ENCODE data around the gene ADGRE1.

ADGRE1 gene

GRCh38 chr19:6948884-6949283 is 61.5 kb downstream of the ADGRE1 start:
- Histone ChIP-seq H3K9me3 (ENCODE audit: low read length) (0 out of 2 replicates have a peak, but pooled peaks cover 2% of the 10 kb centered on the region), H3K27me3 (ENCODE audit: insufficient read depth, low read length) (no peaks in the 10 kb centered on the region), H3K4me2 (ENCODE audit: low read length) (no peak overlapping the region), H3K79me2 (ENCODE audit: insufficient read depth, low read length) (no peaks in the 10 kb centered on the region), H2AFZ (ENCODE audit: low read length) (no peak overlapping the region), H3F3A (ENCODE audit: insufficient read depth, low read length) (no peaks in the 10 kb centered on the region), H3K36me3 (ENCODE audit: insufficient read depth, low read length) (no peaks in the 10 kb centered on the region), H3K9ac (ENCODE audit: low read length) (no peak overlapping the region), H4K20me1 (ENCODE audit: insufficient read depth, low read length) (no peaks in the 10 kb centered on the region), H3K4me1 (ENCODE audit: insufficient read depth, low read length, severe bottlenecking) (no peaks in the 10 kb centered on the region), H3K27ac (ENCODE audit: low read depth, low read length, poor library complexity, severe bottlenecking) (no peak overlapping the region), H3K4me3 (ENCODE audit: low read depth, low read length, poor library complexity, severe bottlenecking) (no peak overlapping the region), H3K9me2 (ENCODE audit: low read depth, low read length) (no peaks in the 10 kb centered on the region)
- no peak for TF ChIP-seq CTCF (IDR thresholded peaks at IDR 0.05; ENCODE audit: low read length)
- TF ChIP-seq EZH2 (IDR thresholded peaks at IDR 0.05; ENCODE audit: borderline replicate concordance, low read length), result no peak

DNA sequence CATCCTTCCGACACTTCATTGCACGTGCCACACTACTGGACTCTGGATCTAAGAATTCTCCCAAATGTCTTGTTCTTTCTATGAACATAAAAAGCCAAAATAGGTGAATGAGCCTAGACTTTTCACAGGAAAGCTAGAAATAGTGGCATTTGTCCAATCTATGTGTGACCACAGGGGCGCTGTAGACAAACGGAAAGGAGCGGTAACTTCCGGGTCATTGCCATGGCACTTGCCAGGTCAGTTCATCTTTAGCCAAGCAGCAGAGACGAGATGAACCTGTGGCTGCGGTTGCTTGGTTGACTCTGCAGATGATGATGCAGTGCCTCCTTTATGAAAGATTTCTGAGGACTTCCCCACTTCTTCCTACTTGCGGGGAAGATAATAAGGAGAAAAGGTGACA is 65.6 kb downstream of the ADGRE1 start:
- H4K20me1 ChIP-seq (ENCODE audit: insufficient read depth, low read length), result no peaks in the 10 kb centered on the region
- H3K9me2 ChIP-seq (ENCODE audit: low read depth, low read length), result no peaks in the 10 kb centered on the region
- H2AFZ ChIP-seq (ENCODE audit: low read length), result no peak overlapping the region
- no peak overlapping the region for H3K4me2 ChIP-seq (ENCODE audit: low read length)
- no peaks in the 10 kb centered on the region for H3K27me3 ChIP-seq (ENCODE audit: insufficient read depth, low read length)
- H3K4me3 ChIP-seq (ENCODE audit: low read depth, low read length, poor library complexity, severe bottlenecking), result no peak overlapping the region
- H3F3A ChIP-seq (ENCODE audit: insufficient read depth, low read length), result no peaks in the 10 kb centered on the region
- H3K4me1 ChIP-seq (ENCODE audit: insufficient read depth, low read length, severe bottlenecking), result no peaks in the 10 kb centered on the region
- no peak overlapping the region for H3K27ac ChIP-seq (ENCODE audit: low read depth, low read length, poor library complexity, severe bottlenecking)
- no peaks in the 10 kb centered on the region for H3K36me3 ChIP-seq (ENCODE audit: insufficient read depth, low read length)
- TF ChIP-seq CTCF (IDR thresholded peaks at IDR 0.05; ENCODE audit: low read length), result no peak
- TF ChIP-seq EZH2 (IDR thresholded peaks at IDR 0.05; ENCODE audit: borderline replicate concordance, low read length), result no peak
- 0 out of 2 replicates have a peak, but pooled peaks cover 2% of the 10 kb centered on the region for H3K9me3 ChIP-seq (ENCODE audit: low read length)
- H3K9ac ChIP-seq (ENCODE audit: low read length), result no peak overlapping the region
- H3K79me2 ChIP-seq (ENCODE audit: insufficient read depth, low read length), result no peaks in the 10 kb centered on the region

DNA sequence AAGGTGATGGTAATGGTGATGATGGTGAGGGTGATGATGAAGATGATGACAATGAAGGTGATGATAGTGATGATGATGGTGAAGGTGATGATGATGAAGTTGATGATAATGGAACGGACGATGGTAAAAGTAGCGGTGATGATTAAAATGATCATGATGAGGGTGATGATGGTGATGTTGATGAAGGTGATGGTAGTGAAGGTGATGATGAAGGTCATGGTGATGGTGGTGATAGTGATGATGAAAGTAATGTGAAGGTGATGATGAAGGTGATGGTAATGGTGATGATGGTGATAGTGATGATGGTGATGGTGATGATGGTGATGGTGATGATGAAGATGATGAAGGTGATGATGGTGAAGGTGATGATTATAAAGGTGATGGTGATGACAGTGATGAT is 67.7 kb downstream of the ADGRE1 start:
- no peaks in the 10 kb centered on the region for H3K4me1 ChIP-seq (ENCODE audit: insufficient read depth, low read length, severe bottlenecking)
- no peaks in the 10 kb centered on the region for H4K20me1 ChIP-seq (ENCODE audit: insufficient read depth, low read length)
- TF ChIP-seq CTCF (IDR thresholded peaks at IDR 0.05; ENCODE audit: low read length), result no peak
- no peak for TF ChIP-seq EZH2 (IDR thresholded peaks at IDR 0.05; ENCODE audit: borderline replicate concordance, low read length)
- H3K9ac ChIP-seq (ENCODE audit: low read length), result no peak overlapping the region
- no peak overlapping the region for H3K4me2 ChIP-seq (ENCODE audit: low read length)
- no peak overlapping the region for H3K4me3 ChIP-seq (ENCODE audit: low read depth, low read length, poor library complexity, severe bottlenecking)
- no peaks in the 10 kb centered on the region for H3K9me2 ChIP-seq (ENCODE audit: low read depth, low read length)
- H3K27me3 ChIP-seq (ENCODE audit: insufficient read depth, low read length), result no peaks in the 10 kb centered on the region
- no peaks in the 10 kb centered on the region for H3F3A ChIP-seq (ENCODE audit: insufficient read depth, low read length)
- no peak overlapping the region for H3K27ac ChIP-seq (ENCODE audit: low read depth, low read length, poor library complexity, severe bottlenecking)
- no peaks in the 10 kb centered on the region for H3K79me2 ChIP-seq (ENCODE audit: insufficient read depth, low read length)
- no peak overlapping the region for H2AFZ ChIP-seq (ENCODE audit: low read length)
- H3K9me3 ChIP-seq (ENCODE audit: low read length), result 0 out of 2 replicates have a peak, but pooled peaks cover 2% of the 10 kb centered on the region
- no peaks in the 10 kb centered on the region for H3K36me3 ChIP-seq (ENCODE audit: insufficient read depth, low read length)
